ENCODE measurements around the gene FUT1.
A peak's percentile ranks its signal among the peaks of the same experiment; 100 is the strongest.
"Not testable (repeated sequence)": the region's sequence is repeated elsewhere in the genome, so short reads cannot be mapped to it uniquely, and the experiment has no call there.

Gene FUT1

DNA sequence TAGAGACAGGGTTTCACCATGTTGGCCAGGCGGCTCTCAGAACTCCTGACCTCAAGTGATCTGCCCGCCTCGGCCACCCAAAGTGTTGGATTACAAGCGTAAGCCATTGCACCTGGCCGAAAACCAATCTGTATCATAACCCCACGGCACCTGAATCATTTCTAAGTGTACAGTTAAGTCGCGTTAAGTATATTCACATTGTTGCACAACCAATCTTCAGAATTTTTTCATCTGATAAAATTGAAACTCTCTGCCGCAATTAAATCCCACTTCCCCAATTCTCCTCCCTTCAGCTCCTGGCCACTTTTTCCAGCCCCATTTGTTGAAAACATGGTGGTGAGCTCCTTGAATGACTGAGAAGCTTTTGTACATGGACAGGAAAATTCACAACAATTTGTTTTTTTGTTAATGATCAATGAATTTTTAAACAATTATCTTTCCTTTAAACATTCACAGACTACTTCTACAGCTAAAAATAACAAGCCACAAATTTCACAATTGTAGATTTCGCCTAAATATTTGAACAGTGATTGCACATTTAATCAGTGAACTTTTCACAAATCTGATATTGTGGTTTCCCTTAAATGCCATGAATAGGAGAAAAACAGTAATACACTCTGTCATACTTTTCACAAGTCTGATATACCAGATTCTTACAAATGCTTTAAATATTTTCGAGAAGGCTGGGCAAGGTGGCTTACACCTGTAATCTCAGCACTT, 16.7 kb upstream of the FUT1 start:
- DNase-seq (ENCODE audit: low read depth): no peak

GRCh38 chr19:48768171-48768753, 15.8 kb upstream of the FUT1 start:
- DNase-seq (ENCODE audit: low read depth): not testable (repeated sequence)

GRCh38 chr19:48765816-48766215, 13.4 kb upstream of the FUT1 start:
- not testable (repeated sequence) for DNase-seq (ENCODE audit: low read depth)

- DNase-seq (ENCODE audit: low read depth): no peak
Observed at GRCh38 chr19:48760504-48761205, 8.2 kb upstream of the FUT1 start.

DNA sequence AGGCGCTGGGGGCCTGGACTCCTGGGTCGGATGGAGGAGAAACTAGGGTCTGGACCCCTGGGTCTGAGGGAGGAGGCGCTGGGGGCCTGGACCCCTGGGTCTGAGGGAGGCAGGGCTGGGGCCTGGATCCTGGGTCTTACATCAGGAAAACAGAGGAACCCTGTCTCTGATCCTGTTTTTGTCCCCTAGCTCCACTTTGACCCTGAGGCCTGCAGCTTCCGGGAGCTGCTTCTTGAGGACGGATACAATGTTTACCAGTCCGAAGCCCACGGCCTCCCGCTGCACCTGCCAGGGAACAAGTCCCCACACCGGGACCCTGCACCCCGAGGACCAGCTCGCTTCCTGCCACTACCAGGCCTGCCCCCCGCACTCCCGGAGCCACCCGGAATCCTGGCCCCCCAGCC, 5.3 kb upstream of the FUT1 start:
- DNase-seq (ENCODE audit: low read depth): no peak

DNA sequence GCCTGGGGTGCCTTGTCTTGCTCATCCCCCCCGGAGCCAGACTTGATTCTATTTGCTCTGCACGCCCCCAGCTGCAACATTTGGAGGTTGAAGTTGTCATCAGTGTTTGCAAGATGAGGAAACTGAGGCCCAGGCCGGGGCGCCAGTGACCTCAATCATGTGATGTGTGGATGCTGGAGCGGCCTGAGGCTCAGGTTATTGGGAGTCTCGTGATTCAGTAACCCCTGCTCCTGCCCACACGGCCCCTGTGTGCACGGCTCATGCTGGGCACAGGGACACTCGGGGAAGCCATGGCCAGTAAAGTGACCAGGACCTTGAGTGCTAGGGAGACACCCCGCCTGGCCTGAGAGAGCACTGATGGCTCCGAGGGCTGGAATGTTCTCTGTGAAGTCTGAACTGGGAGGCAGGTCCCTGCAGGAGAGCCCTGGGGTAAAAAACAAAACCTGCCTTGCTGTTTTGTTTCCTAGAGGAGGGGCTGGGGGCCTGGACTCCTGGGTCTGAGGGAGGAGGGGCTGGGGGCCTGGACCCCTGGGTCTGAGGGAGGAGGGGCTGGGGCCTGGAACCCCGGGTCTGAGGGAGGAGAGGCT, 4.7 kb upstream of the FUT1 start:
- no peak for DNase-seq (ENCODE audit: low read depth)

- no peak for DNase-seq (ENCODE audit: low read depth)
Observed at GRCh38 chr19:48756686-48757085, 4.2 kb upstream of the FUT1 start.

- DNase-seq (ENCODE audit: low read depth): no peak
Observed at GRCh38 chr19:48756212-48756611, 3.8 kb upstream of the FUT1 start.

DNA sequence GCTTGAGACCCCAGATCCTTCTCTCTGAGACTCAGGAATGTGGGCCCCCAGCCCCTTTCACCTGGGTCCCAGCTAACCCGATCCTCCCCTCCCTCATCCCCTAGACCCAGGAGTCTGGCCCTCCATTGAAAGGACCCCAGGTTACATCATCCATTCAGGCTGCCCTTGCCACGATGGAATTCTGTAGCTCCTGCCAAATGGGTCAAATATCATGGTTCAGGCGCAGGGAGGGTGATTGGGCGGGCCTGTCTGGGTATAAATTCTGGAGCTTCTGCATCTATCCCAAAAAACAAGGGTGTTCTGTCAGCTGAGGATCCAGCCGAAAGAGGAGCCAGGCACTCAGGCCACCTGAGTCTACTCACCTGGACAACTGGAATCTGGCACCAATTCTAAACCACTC, 3.3 kb upstream of the FUT1 start:
- no peak for DNase-seq (ENCODE audit: low read depth)

GRCh38 chr19:48755084-48755641, 2.7 kb upstream of the FUT1 start, which contains the start of gene FGF21:
FGF21 (plus strand) TSS chr19:48755524; CDS start chr19:48756237, 713 bp downstream.
- DNase-seq (ENCODE audit: low read depth): no peak

DNA sequence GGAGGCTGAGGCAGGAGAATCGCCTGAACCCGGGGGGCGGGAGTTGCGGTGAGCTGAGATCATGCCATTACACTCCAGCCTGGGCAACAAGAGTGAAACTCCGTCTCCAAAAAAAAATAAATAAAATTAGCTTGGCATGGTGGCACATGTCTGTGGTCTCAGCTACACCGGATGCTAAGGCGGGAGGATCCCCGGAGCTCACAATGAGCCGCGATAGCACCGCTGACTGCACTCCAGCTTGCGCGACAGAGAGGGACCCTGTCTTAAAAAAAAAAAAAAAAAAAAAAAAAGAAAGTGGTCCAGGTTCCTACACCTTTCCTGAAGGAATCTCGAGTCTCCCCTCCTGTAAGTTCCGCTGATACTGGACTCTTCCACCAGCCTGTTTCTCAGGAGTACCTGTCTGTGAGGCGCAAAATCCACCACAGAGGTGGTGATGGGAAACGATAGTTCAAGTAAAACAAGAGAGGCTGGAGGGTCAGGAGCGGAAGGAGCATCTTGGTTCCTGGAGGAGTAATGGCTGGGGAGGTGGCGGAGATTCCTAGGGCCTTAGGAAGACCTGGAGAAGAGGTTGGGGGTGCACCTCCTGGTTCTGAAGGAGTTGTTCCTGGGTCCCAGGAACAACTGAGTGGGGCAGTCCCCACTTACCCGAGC, 471 bp downstream of the FUT1 start:
- no peak for DNase-seq (ENCODE audit: low read depth)

GRCh38 chr19:48750771-48751504, 1.5 kb downstream of the FUT1 start:
- DNase-seq (ENCODE audit: low read depth): no peak

DNA sequence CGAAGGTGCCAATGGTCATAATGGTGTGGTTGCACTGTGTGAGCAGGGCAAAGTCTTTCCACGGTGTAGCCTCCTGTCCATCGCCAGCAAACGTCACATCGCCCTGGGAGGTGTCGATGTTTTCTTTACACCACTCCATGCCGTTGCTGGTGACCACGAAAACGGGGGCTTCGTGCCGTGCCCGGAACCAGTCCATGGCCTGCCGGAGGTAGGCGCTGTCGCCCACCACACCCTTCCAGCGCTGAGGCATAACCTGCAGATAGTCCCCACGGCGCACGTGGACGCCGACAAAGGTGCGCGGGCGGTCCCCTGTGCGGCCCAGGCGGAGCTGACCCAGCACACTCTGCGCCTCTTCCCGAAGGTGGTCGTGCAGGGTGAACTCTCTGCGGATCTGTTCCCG, 2.1 kb downstream of the FUT1 start:
- DNase-seq (ENCODE audit: low read depth): no peak

DNA sequence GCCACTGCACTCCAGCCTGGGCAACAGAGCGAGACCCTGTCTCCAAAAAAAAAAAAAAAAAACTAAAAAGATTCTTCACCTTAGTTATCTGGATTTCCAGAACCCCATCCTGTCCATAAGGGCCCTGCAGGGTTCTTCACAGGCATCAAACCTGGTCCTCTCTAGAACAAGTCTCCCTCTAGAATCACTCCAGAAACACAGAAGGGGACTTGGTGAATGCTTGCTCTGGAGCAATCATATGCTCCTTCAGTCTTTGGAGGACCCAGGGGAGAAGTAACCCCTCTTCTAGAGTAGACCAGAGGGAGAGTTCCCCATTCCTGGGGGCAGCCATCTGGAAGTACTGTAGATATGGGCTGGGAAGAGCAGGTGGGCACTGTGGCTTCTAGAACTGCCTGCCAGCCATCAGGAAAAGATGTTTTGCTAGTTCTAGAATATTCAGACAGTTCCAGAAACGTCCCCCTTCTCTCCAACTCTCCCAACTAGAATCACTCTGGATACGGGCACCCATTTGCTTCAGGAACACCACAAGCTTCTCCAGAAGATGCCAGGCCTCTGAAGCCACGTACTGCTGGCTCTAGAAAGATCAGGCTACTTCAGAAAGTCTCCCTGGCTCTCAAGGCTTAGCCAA, 2.8 kb downstream of the FUT1 start:
- DNase-seq (ENCODE audit: low read depth): no peak

DNA sequence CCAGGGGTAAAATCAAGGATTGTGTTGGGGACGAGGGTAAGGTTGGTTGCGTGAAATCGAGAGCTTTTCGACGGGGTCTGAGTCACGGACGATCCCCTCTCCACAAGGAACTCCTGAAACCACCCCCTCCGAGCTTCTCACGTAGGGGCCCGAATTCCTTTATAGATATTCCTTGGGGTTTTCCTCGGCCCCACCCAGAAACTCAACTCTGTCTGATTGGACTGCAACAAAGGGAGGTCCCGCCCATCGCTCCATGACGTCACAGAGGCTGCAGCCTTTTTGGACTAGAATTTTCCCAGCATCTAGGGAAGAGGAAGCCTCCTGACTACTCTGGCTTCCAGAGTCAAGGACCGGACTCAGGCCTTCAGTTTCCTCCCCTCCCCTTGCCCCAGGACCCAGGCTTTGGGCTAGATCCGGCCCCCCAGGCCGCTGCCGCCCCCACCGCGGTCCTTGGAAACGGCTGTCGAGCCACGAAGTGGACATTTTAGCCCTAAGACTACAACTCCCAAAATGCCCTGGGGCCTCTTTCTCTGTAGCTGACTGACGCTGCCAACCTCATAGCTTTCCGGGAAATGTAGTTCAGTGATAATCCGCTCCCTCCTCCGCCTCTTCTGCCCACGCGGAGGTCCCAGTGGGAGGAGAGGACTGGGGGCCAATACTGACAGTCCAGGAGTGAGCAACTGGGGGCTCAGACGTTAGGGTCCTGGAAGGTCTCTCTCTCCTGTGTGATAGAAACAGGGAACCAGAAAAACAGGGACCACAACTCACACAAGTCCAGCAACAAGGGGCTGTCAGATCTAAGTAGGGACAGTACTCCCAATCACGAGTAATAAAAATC, 5.5 kb downstream of the FUT1 start, which contains the start of gene IZUMO1:
Gene IZUMO1 (minus strand): TSS at position 172 of the 838 bp plus-strand sequence. CDS start 1,050 bp downstream, outside the sequence.
- no peak for DNase-seq (ENCODE audit: low read depth)

- DNase-seq (ENCODE audit: low read depth): no peak
Observed at GRCh38 chr19:48746110-48746509, 6.3 kb downstream of the FUT1 start.

DNA sequence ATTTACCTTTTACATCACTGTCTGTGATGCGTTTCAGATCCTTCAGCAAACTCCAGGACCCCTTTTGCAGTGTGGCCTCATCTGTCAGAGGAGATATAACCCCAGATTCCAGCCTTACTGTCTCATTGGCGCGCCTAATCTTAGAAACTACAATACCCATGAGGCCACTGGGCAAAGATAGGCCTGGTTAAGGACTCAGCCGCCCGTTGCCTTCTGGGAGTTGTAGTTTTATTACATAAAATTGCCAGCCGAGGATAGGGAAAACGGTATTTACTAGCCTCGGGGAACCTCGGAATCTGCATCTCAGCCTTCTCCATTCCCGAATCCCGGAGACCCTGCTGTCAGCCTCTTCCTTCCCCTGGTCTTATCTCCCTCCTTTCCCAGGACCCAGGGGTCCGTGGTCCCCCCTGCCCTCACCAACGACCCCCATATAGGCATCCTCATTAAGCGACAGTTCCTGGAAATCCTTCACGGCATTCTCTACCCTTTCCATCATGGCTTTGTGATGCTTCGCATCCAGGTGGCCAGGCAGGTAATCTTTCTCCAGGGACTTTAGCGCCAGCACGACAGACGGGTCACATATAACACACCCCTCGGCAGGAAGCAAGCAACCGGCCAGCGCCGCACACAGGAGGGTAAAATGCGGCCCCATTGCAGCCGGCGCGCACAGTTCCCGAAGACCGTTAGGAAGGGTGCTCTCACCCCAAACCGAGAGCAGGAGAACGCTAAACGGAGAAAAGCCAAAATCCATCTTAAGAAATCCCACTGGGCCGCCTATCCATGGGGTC, 7.0 kb downstream of the FUT1 start:
- peak; percentile 45 for DNase-seq (ENCODE audit: low read depth)

DNA sequence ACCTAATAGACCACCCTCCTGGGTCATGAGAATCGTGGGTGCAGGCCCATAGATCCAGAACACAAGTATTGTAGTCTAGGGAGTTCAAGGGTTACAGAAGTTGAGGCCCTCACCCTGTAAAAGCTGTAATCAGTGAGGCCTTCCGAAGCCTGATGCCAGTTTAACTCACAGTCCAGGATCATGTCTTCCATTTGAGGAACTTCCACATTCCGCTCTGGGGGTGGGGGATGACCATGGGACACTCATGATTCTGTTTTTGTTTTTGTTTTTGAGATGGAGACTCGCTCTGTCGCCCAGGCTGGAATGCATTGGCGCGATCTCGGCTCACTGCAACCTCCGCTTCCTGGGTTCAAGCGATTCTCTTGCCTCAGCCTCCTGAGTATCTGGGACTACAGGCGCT, 10.3 kb downstream of the FUT1 start:
- no peak for DNase-seq (ENCODE audit: low read depth)

Data from T follicular helper cell (primary cell).